A549 (cell line): ENCODE data around the gene PCSK6.

Source experiments
- CTCF ChIP-seq: fragments of >200 bp; sonication (Bioruptor Twin); formaldehyde crosslinking; IDR thresholded peaks from 3 replicates; pipeline ENCODE4 v1.5.1; 2016
- POLR2A ChIP-seq: IDR thresholded peaks from 2 replicates; pipeline ENCODE4 v1.6.1; 2012; ENCODE audit warnings: mild to moderate bottlenecking, low read length

DNA sequence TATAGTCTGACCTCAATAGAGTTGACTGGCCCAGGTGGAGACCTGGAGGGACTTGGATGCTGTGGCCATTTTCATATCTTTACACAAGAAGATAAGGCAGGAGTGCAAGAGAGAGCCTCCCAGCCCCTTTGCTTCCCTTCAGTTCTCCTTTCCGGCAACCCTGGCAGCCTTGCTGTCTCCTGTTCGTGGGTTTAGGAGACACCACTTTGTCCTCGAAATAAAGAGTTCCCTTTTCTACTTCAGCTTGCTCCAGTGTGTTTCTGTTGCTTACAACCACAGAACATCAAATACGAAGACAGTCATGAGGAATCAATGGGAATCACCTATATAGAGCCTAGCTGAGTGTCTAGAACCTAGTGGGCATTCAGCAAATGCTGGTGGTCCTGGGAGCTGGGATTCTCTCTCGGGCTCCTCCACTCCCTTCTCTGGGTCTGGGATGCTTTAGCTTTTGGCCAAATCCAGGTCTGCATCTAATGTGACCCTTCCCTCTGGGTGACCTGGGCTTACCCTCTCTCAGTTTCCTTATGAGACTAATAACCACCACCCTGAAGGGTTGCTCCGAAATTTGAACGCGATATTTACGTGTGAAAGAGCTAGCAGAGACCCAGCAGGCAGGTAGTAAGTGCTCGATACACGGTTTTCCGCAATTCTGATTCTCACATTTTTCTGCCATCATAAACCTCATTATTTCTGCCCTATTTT is 44.5 kb downstream of the PCSK6 start:
- no peak for TF ChIP-seq CTCF
- no peak for TF ChIP-seq POLR2A
